Mucosa of rectum (tissue), 2 donors: ENCODE results near the gene CD22.
"Not testable (repeated sequence)": the region's sequence is repeated elsewhere in the genome, so short reads cannot be mapped to it uniquely, and the experiment has no call there.

Experiments used
- H3K27ac ChIP-seq, 2 donors: one replicate each; pipeline ENCODE4 v1.7.0; 2013; ENCODE audit warnings: inconsistent platforms in 2 of 2, low read depth in 2 of 2, low read length in 2 of 2
- H3K27me3 ChIP-seq, 2 donors: one replicate each; pipeline ENCODE4 v1.7.0; 2013; ENCODE audit warnings: low read length in 2 of 2; ENCODE audit not compliant: control insufficient read depth in 2 of 2, insufficient read depth in 2 of 2
- H3K36me3 ChIP-seq, 2 donors: one replicate each; pipeline ENCODE4 v1.7.0; 2013; ENCODE audit warnings: low read length in 2 of 2; ENCODE audit not compliant: control insufficient read depth in 2 of 2, insufficient read depth in 2 of 2
- H3K4me1 ChIP-seq, 2 donors: one replicate each; pipeline ENCODE4 v1.7.0; 2013; ENCODE audit warnings: low read length in 2 of 2, mild to moderate bottlenecking in 1 of 2; ENCODE audit not compliant: control insufficient read depth in 2 of 2, insufficient read depth in 2 of 2
- H3K4me3 ChIP-seq, 2 donors: one replicate each; pipeline ENCODE4 v1.7.0; 2013; ENCODE audit warnings: low read length in 2 of 2
- H3K9ac ChIP-seq, 2 donors: one replicate each; pipeline ENCODE4 v1.7.0; 2013; ENCODE audit warnings: low read length in 2 of 2, low read depth in 1 of 2, mild to moderate bottlenecking in 1 of 2
- H3K9me3 ChIP-seq, 2 donors: one replicate each; pipeline ENCODE4 v1.7.0; 2013; ENCODE audit warnings: low read length in 2 of 2; ENCODE audit not compliant: control insufficient read depth in 2 of 2
- donor health status: healthy.
- donor health status: Normal muscosa, but diverticular disease.

Gene CD22

GRCh38 chr19:35368378-35368777, 39.4 kb downstream of the CD22 start:
- Histone ChIP-seq H3K36me3 (no peaks in the 10 kb centered on the region), H3K9me3 (no peaks in the 10 kb centered on the region), H3K4me3 (no peak overlapping the region), H3K9ac (no peak overlapping the region), H3K27ac (no peak overlapping the region), H3K4me1 (no peaks in the 10 kb centered on the region), H3K27me3 (no peaks in the 10 kb centered on the region)

- H3K36me3 ChIP-seq = no peaks in the 10 kb centered on the region
- no peaks in the 10 kb centered on the region for H3K4me1 ChIP-seq
- no peaks in the 10 kb centered on the region for H3K27me3 ChIP-seq
- no peak overlapping the region for H3K9ac ChIP-seq
- H3K4me3 ChIP-seq = no peak overlapping the region
- no peak overlapping the region for H3K27ac ChIP-seq
- H3K9me3 ChIP-seq = no peaks in the 10 kb centered on the region
Measured at GRCh38 chr19:35369522-35369921, 40.5 kb downstream of the CD22 start.

- no peaks in the 10 kb centered on the region for H3K36me3 ChIP-seq
- H3K27ac ChIP-seq = no peak within 1 kb of the TSS
- H3K4me3 ChIP-seq = no peak within 1 kb of the TSS
- H3K27me3 ChIP-seq = no peaks in the 10 kb centered on the region
- H3K9me3 ChIP-seq = no peaks in the 10 kb centered on the region
- no peaks in the 10 kb centered on the region for H3K4me1 ChIP-seq
- no peak within 1 kb of the TSS for H3K9ac ChIP-seq
Measured at GRCh38 chr19:35370722-35371121, 41.7 kb downstream of the CD22 start, which contains the start of gene GPR42. TSS of gene GPR42 (plus strand) at chr19:35371068. CDS start at chr19:35371360, 292 bp downstream.

- Histone ChIP-seq H3K9ac (no peak overlapping the region), H3K4me3 (no peak overlapping the region), H3K27ac (no peak overlapping the region), H3K27me3 (no peaks in the 10 kb centered on the region), H3K9me3 (no peaks in the 10 kb centered on the region), H3K4me1 (no peaks in the 10 kb centered on the region), H3K36me3 (no peaks in the 10 kb centered on the region)
Measured at GRCh38 chr19:35373492-35373891, 44.5 kb downstream of the CD22 start.

GRCh38 chr19:35374031-35374430, 45.0 kb downstream of the CD22 start:
- H3K36me3 ChIP-seq, H3K4me3 ChIP-seq, H3K4me1 ChIP-seq, H3K9ac ChIP-seq, H3K27me3 ChIP-seq, H3K27ac ChIP-seq, H3K9me3 ChIP-seq: not testable (repeated sequence)

GRCh38 chr19:35375505-35376307, 46.7 kb downstream of the CD22 start:
- Histone ChIP-seq H3K9ac (no peak overlapping the region), H3K36me3 (no peaks in the 10 kb centered on the region), H3K4me3 (no peak overlapping the region), H3K9me3 (no peaks in the 10 kb centered on the region), H3K27ac (no peak overlapping the region), H3K27me3 (no peaks in the 10 kb centered on the region), H3K4me1 (no peaks in the 10 kb centered on the region)

GRCh38 chr19:35377656-35378055, 48.7 kb downstream of the CD22 start:
- no peaks in the 10 kb centered on the region for H3K36me3 ChIP-seq
- no peaks in the 10 kb centered on the region for H3K9me3 ChIP-seq
- no peak overlapping the region for H3K4me3 ChIP-seq
- H3K4me1 ChIP-seq = no peaks in the 10 kb centered on the region
- H3K27me3 ChIP-seq = no peaks in the 10 kb centered on the region
- no peak overlapping the region for H3K27ac ChIP-seq
- H3K9ac ChIP-seq = no peak overlapping the region

GRCh38 chr19:35378356-35378755, 49.4 kb downstream of the CD22 start:
- Histone ChIP-seq H3K9me3 (no peaks in the 10 kb centered on the region), H3K36me3 (no peaks in the 10 kb centered on the region), H3K27me3 (no peaks in the 10 kb centered on the region), H3K4me3 (no peak overlapping the region), H3K4me1 (no peaks in the 10 kb centered on the region), H3K27ac (no peak overlapping the region), H3K9ac (no peak overlapping the region)

- H3K4me3 ChIP-seq, H3K36me3 ChIP-seq, H3K27me3 ChIP-seq, H3K27ac ChIP-seq, H3K9ac ChIP-seq, H3K9me3 ChIP-seq, H3K4me1 ChIP-seq: not testable (repeated sequence)
Measured at GRCh38 chr19:35379545-35379944, 50.6 kb downstream of the CD22 start.

- Histone ChIP-seq H3K27me3 (no peaks in the 10 kb centered on the region), H3K4me3 (no peak overlapping the region), H3K9ac (no peak overlapping the region), H3K36me3 (no peaks in the 10 kb centered on the region), H3K9me3 (no peaks in the 10 kb centered on the region), H3K27ac (peak overlapping the region in 1 of 2 donors; percentile 11), H3K4me1 (no peaks in the 10 kb centered on the region)
Measured at GRCh38 chr19:35379992-35380391, 51.0 kb downstream of the CD22 start.
